OCI-LY7 (cell line): ENCODE measurements around the gene ELMO1. TPM values are rescaled to one million over a fixed set of nuclear protein-coding genes. Genes with fewer than 3 reads are reported as not detected.

Experiments used
- BruUV-seq: library from RNA; stranded (reverse); fragments of 400-500 nt; replicated peaks from 2 replicates; lab custom pipeline; 2021; lab: Mats Ljungman, UMichigan
- CTCF ChIA-PET: fragments of 300-600 bp; sonication (Branson Sonifier 250); formaldehyde crosslinking; loops from one replicate; lab custom pipeline; 2022; ENCODE audit warnings: antibody characterized with exemption; ENCODE audit not compliant: unreplicated experiment; lab: Charles Lee
- POLR2A ChIA-PET: fragments of 300-600 bp; sonication (Branson Sonifier 250); formaldehyde crosslinking; loops from one replicate; lab custom pipeline; 2022; ENCODE audit warnings: antibody characterized with exemption; lab: Charles Lee
- DNase-seq: peaks from one replicate; pipeline ENCODE4 v3.0.0-alpha.2; 2015; ENCODE audit warnings: low spot score
- H2AFZ ChIP-seq: fragments of 200-600 bp; sonication (generic), shearing (Covaris generic); 2 replicates; pipeline ENCODE4 v1.6.1; 2014; ENCODE audit warnings: mild to moderate bottlenecking, antibody characterized with exemption, low read length, moderate library complexity
- H3K27ac ChIP-seq: fragments of 200-600 bp; sonication (generic); 2 replicates; pipeline ENCODE4 v1.5.1; 2014; ENCODE audit warnings: mixed run types, low read depth, mild to moderate bottlenecking, moderate library complexity, low read length, inconsistent platforms; ENCODE audit not compliant: poor library complexity, severe bottlenecking
- H3K36me3 ChIP-seq: fragments of 200-600 bp; sonication (generic); 2 replicates; pipeline ENCODE4 v1.6.1; 2014; ENCODE audit warnings: mild to moderate bottlenecking, antibody characterized with exemption, low read length, moderate library complexity, mixed read lengths; ENCODE audit not compliant: insufficient read depth
- H3K4me1 ChIP-seq: fragments of 200-600 bp; sonication (generic); 2 replicates; pipeline ENCODE4 v1.5.1; 2014; ENCODE audit warnings: mild to moderate bottlenecking, low read length; ENCODE audit not compliant: insufficient read depth, poor library complexity, severe bottlenecking
- H3K4me2 ChIP-seq: fragments of 200-600 bp; sonication (generic); 2 replicates; pipeline ENCODE4 v1.6.1; 2014; ENCODE audit warnings: mild to moderate bottlenecking, low read length
- H3K4me3 ChIP-seq: fragments of 200-600 bp; sonication (generic); 2 replicates; pipeline ENCODE4 v1.5.1; 2014; ENCODE audit warnings: mild to moderate bottlenecking, low read depth, low read length; ENCODE audit not compliant: poor library complexity, severe bottlenecking
- H3K79me2 ChIP-seq: fragments of 200-600 bp; sonication (generic); 2 replicates; pipeline ENCODE4 v1.6.1; 2016; ENCODE audit warnings: low read depth, mild to moderate bottlenecking, low read length, moderate library complexity, mixed read lengths; ENCODE audit not compliant: insufficient read depth
- H3K9me2 ChIP-seq: fragments of 200-600 bp; sonication (generic); 2 replicates; pipeline ENCODE4 v1.6.1; 2016; ENCODE audit warnings: mild to moderate bottlenecking, low read length, mixed read lengths; ENCODE audit not compliant: insufficient read depth
- H3K9me3 ChIP-seq: fragments of 200-600 bp; sonication (generic); 2 replicates; pipeline ENCODE4 v1.6.1; 2014; ENCODE audit warnings: mild to moderate bottlenecking, mixed run types, low read length, mixed read lengths
- H4K20me1 ChIP-seq: fragments of 200-600 bp; sonication (generic); 2 replicates; pipeline ENCODE4 v1.6.1; 2014; ENCODE audit warnings: mild to moderate bottlenecking, antibody characterized with exemption, low read length, moderate library complexity, mixed read lengths; ENCODE audit not compliant: insufficient read depth
- CTCF ChIP-seq: fragments of 200-600 bp; sonication (generic); conservative IDR thresholded peaks from 2 replicates; pipeline ENCODE4 v1.5.1; 2014; ENCODE audit warnings: mild to moderate bottlenecking, antibody characterized with exemption, low read length, moderate library complexity, mixed read lengths
- EZH2phosphoT487 ChIP-seq: fragments of 200-600 bp; sonication (generic); IDR thresholded peaks from 2 replicates; pipeline ENCODE4 v1.6.1; 2018; ENCODE audit warnings: low read depth, borderline replicate concordance, mild to moderate bottlenecking, mixed run types, antibody characterized with exemption, low read length, moderate library complexity, mixed read lengths
- intact Hi-C: fragments of 100-400 bp; cut with micrococcal nuclease; formaldehyde crosslinking; loops from one replicate; pipeline ENCODE4 v1.10.0; 2022; ENCODE audit not compliant: unreplicated experiment
- total RNA-seq, 2 experiments: library from RNA; depleted of rRNA in 1 of 2; stranded (reverse); fragments of >200 nt in 1 of 2; shearing (Covaris generic) in 1 of 2; gene quantifications; 2 replicates each; pipeline ENCODE4 v1.2.3, GENCODE V29; 2014 to 2022

Gene ELMO1
- total RNA-seq, 2 experiments from 2014 or later, result 101 to 103 TPM

DNA sequence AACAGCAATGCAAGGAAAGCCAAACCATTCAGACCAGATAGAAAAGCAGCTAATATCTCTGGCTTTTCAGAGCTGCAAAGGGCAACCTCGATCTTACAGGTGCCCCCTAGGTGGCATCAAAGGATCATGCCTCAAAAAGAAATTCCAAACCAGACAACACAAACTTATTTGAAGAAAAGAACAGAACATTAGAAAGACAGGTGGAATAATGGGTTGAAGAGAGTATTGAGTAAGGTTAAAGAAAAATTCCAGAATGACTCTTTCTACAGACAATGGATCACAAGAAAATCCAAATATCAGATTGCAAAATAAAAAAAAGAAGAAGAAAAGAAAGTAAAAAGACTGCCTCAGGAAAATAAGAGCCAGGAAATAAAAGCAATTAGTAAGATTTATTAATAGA, 213.7 kb downstream of the ELMO1 start:
- Histone ChIP-seq H3K36me3 (peaks cover 35% of the 10 kb centered on the region), H3K9me3 (no peaks in the 10 kb centered on the region), H2AFZ (no peak overlapping the region), H3K27ac (no peak overlapping the region), H3K4me1 (no peaks in the 10 kb centered on the region), H3K79me2 (no peaks in the 10 kb centered on the region), H3K4me3 (no peak overlapping the region), H3K9me2 (no peaks in the 10 kb centered on the region), H3K4me2 (no peak overlapping the region), H4K20me1 (no peaks in the 10 kb centered on the region)
- BruUV-seq, result no TSS peak
- ChIA-PET CTCF (interaction anchor here (1.5 to 3.4 kb wide), 3 partner anchors 11 to 215 kb away, joined by 3 to 15 read pairs (median 6); no protein-coding TSS in a partner anchor), POLR2A (interaction anchor here (0.7 to 1.3 kb wide), 3 partner anchors 11 to 275 kb away, joined by 3 to 4 read pairs (median 3); no protein-coding TSS in a partner anchor)
- TF ChIP-seq EZH2phosphoT487 (no peak), CTCF (peak; percentile 82)
- peak; percentile 48 for DNase-seq
- intact Hi-C loops, result loop anchor here (1.0 to 2.0 kb wide), 2 partner anchors 118 to 260 kb away; no protein-coding TSS in a partner anchor

DNA sequence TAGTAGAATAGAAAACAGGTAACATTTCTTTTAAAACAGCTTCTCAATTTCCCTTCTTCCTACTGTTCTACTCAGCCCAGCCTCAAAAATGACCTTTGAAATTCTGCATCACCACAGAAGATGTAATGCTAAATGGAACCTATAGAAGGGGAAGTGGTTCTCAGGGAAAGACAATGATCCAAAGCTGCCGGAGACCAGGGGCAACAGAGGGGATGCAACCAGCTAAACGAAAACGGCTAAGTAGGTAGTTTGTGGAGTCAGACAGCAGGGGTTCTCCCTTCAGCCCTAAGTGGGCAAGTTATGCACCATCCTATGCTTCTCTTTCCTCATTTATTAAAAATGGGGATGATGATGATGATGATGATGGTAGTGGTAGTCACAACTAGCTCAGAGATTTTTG, 214.3 kb downstream of the ELMO1 start:
- DNase-seq, result no peak
- CTCF ChIA-PET, result interaction anchor here (1.5 to 3.4 kb wide), 3 partner anchors 11 to 215 kb away, joined by 3 to 15 read pairs (median 6); no protein-coding TSS in a partner anchor
- TF ChIP-seq EZH2phosphoT487, result no peak
- TF ChIP-seq CTCF, result no peak
- Histone ChIP-seq H3K27ac (no peak overlapping the region), H3K36me3 (peaks cover 35% of the 10 kb centered on the region), H3K4me3 (no peak overlapping the region), H2AFZ (no peak overlapping the region), H3K9me3 (no peaks in the 10 kb centered on the region), H3K4me2 (no peak overlapping the region), H3K9me2 (no peaks in the 10 kb centered on the region), H4K20me1 (no peaks in the 10 kb centered on the region), H3K79me2 (no peaks in the 10 kb centered on the region), H3K4me1 (no peaks in the 10 kb centered on the region)
- POLR2A ChIA-PET, result interaction anchor here (0.6 to 1.3 kb wide), 2 partner anchors 19 to 689 kb away, joined by 3 to 4 read pairs; no protein-coding TSS in a partner anchor
- BruUV-seq, result no TSS peak
- intact Hi-C loops, result loop anchor here (2.0 kb wide), 1 partner anchor 260 kb away; no protein-coding TSS in a partner anchor

- no peak for DNase-seq
- ChIA-PET POLR2A (no interaction called here), CTCF (no interaction called here)
- Histone ChIP-seq H3K4me2 (no peak overlapping the region), H2AFZ (no peak overlapping the region), H4K20me1 (0 out of 2 replicates have a peak, but pooled peaks cover 1% of the 10 kb centered on the region), H3K4me1 (no peaks in the 10 kb centered on the region), H3K79me2 (no peaks in the 10 kb centered on the region), H3K27ac (no peak overlapping the region), H3K4me3 (no peak overlapping the region), H3K9me2 (no peaks in the 10 kb centered on the region), H3K9me3 (no peaks in the 10 kb centered on the region), H3K36me3 (peaks cover 34% of the 10 kb centered on the region)
- TF ChIP-seq CTCF (no peak), EZH2phosphoT487 (no peak)
- intact Hi-C loops, result no loop called here
- BruUV-seq, result no TSS peak
Observed at GRCh38 chr7:37231613-37232012, 217.1 kb downstream of the ELMO1 start.
